ENCODE data around the gene CPNE6.

Gene CPNE6

GRCh38 chr14:24055971-24056799 lies 15.2 kb upstream of the CPNE6 start:
- Histone ChIP-seq H3K4me3 (ENCODE audit: low read depth, low read length) (no peak overlapping the region), H3K4me1 (peaks cover 2% of the 10 kb centered on the region; the same call in 1 of the 2 replicates), H3K36me3 (no peaks in the 10 kb centered on the region), H3K27me3 (no peaks in the 10 kb centered on the region), H3K9me3 (no peaks in the 10 kb centered on the region)
- no peak for DNase-seq
- TF ChIP-seq CTCF (IDR thresholded peaks at IDR 0.05; ENCODE audit: low read depth, low read length) = no peak

DNA sequence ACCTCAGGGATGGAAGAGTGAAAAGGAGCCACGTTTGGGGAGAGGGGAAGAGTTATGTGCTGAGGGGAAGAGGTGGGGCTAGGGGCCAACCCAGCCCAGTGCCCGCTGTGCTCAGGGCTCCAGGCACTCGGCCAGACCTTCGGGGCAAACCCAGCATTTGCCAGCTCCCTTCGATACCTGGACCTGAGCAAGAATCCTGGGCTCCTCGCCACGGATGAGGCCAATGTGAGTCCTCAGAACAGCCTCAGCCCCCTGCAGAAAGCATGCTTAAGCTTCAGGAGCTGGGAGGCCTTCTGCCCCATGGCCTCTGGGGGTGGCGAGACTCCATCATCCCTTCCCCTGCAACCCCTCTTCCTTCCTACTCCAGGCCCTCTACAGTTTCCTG lies 14.6 kb upstream of the CPNE6 start:
- TF ChIP-seq CTCF (IDR thresholded peaks at IDR 0.05; ENCODE audit: low read depth, low read length) = no peak
- no peaks in the 10 kb centered on the region for H3K36me3 ChIP-seq
- H3K4me1 ChIP-seq = no peaks in the 10 kb centered on the region; the same call in 1 of the 2 replicates
- H3K9me3 ChIP-seq = no peaks in the 10 kb centered on the region
- DNase-seq = no peak
- H3K4me3 ChIP-seq (ENCODE audit: low read depth, low read length) = no peak overlapping the region
- H3K27me3 ChIP-seq = no peaks in the 10 kb centered on the region

GRCh38 chr14:24057271-24057670 lies 14.1 kb upstream of the CPNE6 start:
- no peak for TF ChIP-seq CTCF (IDR thresholded peaks at IDR 0.05; ENCODE audit: low read depth, low read length)
- DNase-seq = no peak
- Histone ChIP-seq H3K36me3 (no peaks in the 10 kb centered on the region), H3K4me1 (no peaks in the 10 kb centered on the region; the same call in 1 of the 2 replicates), H3K27me3 (no peaks in the 10 kb centered on the region), H3K4me3 (ENCODE audit: low read depth, low read length) (no peak overlapping the region), H3K9me3 (no peaks in the 10 kb centered on the region)

DNA sequence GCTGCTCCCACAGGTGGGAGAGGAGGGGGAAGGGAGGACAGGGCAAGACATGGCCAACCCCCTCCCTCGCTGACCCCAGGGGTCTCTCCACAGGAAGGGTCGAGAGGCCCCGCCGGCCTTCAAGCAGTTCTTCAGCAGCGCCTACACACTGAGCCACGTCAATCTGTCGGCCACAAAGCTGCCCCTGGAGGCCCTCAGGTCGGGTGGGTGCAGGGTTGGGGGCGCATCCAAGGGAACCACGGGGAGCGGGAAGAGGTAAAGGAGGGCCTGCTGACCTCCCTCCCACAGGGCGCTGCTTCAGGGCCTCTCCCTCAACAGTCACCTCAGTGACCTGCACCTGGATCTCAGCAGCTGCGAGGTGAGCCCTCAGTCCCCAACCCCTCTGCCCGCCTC lies 13.5 kb upstream of the CPNE6 start:
- no peak for TF ChIP-seq CTCF (IDR thresholded peaks at IDR 0.05; ENCODE audit: low read depth, low read length)
- H3K4me3 ChIP-seq (ENCODE audit: low read depth, low read length) = no peak overlapping the region
- no peaks in the 10 kb centered on the region; the same call in 1 of the 2 replicates for H3K4me1 ChIP-seq
- H3K27me3 ChIP-seq = no peaks in the 10 kb centered on the region
- DNase-seq = no peak
- H3K36me3 ChIP-seq = no peaks in the 10 kb centered on the region
- no peaks in the 10 kb centered on the region for H3K9me3 ChIP-seq

- Histone ChIP-seq H3K9me3 (no peaks in the 10 kb centered on the region), H3K4me1 (no peaks in the 10 kb centered on the region; the same call in 1 of the 2 replicates), H3K36me3 (no peaks in the 10 kb centered on the region), H3K4me3 (ENCODE audit: low read depth, low read length) (no peak overlapping the region), H3K27me3 (no peaks in the 10 kb centered on the region)
- peak; percentile 92 for TF ChIP-seq CTCF (IDR thresholded peaks at IDR 0.05; ENCODE audit: low read depth, low read length)
- DNase-seq = peak; percentile 79
These were observed 13.0 kb upstream of the CPNE6 start for GRCh38 chr14:24058260-24058950.
